Hematopoietic multipotent progenitor cell (in vitro differentiated cells): ENCODE measurements around the gene FAM210B. TPM values are rescaled to one million over a fixed set of nuclear protein-coding genes. Genes with fewer than 3 reads are reported as not detected.
"Not testable (repeated sequence)": the region's sequence is repeated elsewhere in the genome, so short reads cannot be mapped to it uniquely, and the experiment has no call there.

Source experiments
- DNase-seq, 3 donors: peaks; one replicate each; pipeline ENCODE4 v3.0.0-alpha.2; 2011 to 2015; ENCODE audit warnings: low read depth in 2 of 3, low spot score in 2 of 3
- total RNA-seq: library from RNA; depleted of rRNA; stranded (reverse); fragments of >200 nt; gene quantifications from one replicate; pipeline ENCODE4 v1.2.3, GENCODE V29; 2012

FAM210B gene
- total RNA-seq, 1 donor = 27.5 TPM

DNA sequence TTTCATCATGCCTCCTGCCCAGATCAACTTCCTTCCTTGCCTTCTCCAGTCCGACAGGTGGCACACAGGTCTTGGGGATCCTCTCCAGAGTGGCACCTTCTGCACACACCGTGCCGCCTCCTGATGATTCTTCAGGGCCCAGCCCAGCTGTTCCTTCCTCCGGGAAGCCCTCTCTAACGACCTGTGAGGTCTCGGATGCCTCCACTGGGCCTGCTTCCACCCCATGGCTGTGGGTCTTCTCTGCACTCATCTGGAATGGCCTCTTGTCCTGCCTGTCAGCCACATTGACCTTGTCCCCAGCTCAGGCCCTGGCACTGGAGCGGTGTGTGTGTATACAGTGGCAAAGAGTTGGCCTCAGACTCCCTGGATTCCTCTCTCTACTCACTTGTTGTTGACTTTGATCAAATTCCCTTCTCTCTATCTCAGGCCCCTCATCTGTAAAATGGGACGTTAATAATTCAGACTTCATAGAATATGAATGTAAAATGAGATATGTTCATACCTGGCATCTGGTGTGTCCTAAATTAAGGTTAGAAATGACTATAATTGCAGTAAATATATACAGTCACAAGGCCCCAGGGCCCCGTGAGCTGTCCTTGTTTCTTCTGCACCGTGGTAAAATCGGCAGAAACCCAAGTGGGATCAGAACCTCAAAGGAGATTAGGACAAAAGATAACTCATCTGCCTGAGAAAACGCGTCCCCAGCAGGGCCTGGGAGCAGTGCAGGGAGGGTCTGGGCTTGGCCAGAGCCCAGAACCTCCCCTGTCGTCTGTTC lies 1.5 kb downstream of the FAM210B start:
- DNase-seq = no peak

DNA sequence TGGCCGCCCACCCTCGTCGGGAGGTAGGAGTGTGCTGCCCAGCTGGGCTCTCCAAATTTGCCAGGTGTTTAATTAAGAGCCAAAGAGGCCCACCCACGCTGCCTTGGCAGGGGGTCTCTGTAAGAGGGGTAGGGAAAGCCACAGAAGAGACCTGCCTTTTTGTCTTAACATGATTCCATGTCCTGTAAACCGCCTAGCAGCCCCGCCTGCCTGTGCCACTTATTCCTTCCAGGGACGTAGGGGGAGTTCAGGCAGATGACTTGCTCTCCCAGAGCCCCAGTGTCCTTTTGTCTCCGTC lies 2.1 kb downstream of the FAM210B start:
- no peak for DNase-seq

DNA sequence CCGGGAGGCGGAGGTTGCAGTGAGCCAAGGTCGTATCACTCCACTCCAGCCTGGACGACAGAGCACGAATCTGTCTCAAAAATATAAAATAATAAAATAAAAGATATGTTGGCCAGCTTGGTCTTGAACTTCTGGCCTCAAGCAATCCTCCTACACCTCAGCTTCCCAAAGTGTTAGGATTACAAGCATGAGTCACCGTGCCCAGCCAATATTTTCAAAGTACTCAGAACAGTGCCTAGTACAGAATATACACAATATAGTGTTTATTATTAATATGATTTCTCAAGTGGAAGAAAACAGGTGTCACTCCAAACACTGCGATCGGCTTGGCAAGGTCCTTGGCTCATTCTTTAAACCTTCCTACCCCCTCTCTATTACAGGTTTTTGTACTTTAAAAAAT lies 3.1 kb downstream of the FAM210B start:
- no peak for DNase-seq

DNA sequence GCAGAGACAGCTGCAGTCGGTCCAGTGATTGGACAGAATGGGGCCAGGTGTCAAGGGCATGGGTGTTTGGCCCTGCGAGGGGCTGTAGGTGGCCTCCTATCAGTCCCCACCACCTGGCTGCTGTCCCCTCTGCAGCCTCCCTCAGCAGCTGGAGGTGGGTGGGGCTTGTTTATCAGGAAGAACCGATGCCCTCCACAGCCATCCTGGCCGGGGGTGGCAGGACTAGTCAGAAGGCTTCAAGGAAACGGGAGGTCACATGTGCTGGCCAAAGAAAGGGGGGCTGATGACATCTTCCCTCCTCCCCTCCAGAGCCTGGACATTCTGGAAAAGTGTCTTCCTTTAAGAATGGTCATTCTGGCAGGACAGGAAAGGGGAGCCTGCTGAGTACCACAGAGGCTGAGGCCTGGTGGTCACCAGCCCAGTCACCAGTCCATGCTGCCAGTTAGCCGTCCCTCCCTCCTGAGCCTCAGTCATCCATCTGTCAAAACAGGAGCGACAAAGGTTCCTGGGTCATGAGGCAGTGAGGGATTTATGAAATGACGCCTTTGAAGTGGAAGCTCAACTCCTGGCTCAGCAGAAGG lies 4.1 kb downstream of the FAM210B start:
- DNase-seq = peak in 2 of 3 donors; percentile 70 to 87

DNA sequence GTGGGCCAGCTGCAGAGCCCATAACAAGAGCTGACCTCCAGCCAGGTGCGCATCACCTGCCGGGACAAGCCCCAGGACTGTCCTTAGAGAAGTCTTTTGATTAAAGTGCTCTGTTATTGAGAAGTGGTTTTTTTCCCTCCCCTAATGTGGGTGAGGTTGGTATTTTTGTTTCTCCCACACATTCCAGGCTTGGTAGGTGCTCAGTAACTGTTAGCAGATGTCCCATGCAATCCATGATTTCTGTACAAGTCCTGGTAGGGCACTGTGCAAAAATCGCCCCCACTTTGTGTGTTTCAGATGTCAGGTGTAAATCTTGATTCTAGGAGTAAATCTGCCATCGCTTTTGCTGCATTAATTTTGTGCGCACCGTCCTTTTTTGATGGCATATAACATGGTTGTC lies 4.7 kb downstream of the FAM210B start:
- DNase-seq = no peak

DNA sequence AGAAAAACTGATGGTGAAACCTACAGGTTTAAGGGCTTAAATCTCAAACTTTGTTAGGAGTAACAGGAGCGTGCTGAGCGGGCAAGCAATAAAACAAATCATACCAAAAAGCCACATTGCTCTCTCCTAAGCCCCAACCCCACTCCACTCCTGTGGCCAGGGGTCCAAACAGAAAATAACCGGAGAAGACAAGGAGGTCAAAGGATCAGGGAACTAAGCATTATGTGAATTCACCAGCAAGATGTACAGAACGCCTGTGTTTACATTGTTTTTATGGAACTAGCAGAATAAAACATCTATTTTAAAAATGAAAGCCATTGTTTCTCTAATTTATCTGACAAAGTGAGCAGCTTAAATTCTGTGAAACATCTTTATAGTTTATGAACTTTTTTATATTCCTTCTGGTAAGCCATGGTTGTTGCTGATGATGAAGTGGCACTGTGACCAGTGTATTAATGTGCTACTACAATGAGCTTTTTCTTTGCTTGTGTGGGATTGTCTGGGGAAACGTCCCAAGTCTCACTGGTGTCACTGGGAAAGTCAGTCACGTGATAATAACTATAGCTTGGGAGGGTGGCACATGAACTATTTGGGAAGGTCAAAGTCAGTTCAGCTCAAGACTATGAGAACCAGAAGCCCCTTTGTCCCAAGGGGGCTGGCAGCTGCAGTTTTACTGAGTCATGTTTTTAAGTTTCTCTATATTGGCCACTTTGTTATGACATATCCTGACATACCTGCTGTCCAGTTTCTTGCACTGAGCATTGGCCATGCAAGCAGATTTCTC lies 9.8 kb downstream of the FAM210B start:
- DNase-seq = no peak

DNA sequence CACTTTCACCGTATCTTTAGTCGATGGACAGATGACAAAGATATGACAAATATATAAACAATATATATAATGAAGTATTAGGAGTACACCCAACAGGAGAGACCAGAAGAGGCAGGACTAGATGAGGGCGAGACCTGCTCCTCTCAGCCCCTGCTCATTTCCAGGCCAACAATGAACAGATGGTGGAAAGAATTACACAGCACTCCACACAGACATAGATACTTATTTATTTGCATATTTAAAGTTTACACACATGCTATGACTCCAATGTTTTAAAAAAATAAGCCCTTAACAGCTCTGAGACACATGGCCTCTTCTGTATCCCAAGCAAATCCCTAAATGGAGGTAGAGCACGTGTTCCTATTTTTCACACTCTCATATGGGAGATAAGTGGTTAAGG lies 10.4 kb downstream of the FAM210B start:
- no peak for DNase-seq

DNA sequence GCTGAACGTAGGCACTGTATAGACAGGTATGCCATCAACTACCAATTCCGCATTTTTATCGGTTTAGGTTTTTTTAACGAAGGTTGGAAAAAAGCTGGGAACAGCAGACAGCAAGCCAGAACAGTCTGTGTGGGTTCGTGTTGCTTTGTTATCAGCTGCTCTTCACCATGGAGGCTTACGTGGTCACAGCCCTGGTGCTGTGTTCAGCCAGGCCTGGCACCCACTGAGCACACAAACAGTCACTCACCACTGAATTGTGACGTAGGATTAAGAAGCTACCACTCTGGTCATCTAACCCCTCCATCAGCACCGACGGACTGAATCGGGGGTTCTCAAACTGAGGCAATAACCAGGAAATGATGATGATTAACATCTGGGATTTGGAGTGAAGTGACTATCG lies 13.2 kb downstream of the FAM210B start:
- DNase-seq = no peak

DNA sequence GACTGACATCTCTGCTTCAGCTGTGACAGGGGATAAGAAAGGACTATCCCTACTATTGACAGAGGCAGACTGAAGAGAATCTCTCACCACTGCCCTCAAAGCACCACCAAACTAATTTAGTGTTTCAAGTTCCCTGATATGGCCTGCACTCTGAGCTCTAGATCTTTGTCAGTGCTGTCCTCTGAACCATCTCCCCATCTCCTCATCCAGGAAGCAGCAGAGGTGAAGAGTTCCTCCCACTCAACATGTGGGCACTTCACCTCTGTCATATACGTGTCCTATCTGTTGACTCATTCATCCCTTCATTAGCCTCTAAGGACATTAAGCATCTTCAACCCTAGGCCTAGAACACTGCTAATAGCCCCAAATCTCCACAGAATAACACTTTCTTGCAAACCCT lies 14.1 kb downstream of the FAM210B start:
- DNase-seq = no peak

DNA sequence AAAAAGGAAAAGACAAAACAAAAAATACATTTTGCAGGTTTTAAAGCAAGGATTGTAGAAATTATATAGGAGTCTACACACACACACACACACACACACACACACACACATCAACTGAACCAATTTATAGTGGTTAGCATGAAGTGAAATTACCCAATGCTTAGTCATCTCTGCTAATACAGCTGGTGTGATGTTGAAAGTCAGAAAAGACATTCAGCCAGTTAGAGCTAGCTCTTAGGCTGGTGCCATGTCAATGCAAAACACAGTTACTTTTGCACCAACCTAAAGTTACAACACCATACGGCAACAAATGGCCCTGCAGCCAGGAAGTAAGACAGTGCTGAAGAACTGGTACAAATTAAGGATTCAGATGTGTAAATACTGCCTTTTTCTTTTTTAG lies 15.2 kb downstream of the FAM210B start:
- DNase-seq = peak in 2 of 3 donors; percentile 66 to 90

DNA sequence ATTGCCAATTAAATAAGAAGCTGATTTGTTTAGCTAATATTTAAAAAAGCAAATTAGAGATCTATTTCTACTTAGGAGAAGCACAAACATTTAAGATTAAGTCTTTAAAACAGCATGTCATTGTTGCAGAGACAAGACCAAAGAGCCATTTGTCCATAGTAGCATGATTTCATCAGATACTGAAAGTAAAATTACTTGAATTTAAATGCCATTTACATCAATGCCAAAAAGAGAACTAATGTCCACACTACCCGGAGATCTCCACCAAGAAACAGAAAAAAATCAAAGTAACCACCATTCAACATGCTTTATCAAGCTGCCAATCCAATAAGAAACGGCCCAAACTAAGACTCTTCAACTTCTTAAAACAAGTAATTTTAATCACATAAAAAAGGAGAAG lies 17.6 kb downstream of the FAM210B start:
- DNase-seq = peak in 1 of 3 donors; percentile 43

DNA sequence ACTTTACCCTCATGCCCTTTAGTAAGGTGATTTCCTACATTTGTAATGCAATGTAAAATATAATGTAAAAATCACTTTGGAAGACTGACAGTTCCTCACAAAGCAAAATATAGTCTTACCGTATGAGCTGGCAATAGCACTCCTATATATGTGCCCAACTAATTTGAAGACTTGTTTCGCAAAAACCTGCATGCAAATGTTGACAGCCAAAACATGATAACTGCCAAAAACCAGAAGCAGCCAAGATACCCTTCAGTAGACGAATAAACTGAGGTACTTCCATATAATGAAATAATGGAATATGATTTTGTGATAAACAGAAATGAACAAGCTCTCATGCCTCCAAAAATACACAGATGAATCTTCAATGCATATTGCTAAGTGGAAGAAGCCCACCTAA lies 19.6 kb downstream of the FAM210B start:
- DNase-seq = no peak

DNA sequence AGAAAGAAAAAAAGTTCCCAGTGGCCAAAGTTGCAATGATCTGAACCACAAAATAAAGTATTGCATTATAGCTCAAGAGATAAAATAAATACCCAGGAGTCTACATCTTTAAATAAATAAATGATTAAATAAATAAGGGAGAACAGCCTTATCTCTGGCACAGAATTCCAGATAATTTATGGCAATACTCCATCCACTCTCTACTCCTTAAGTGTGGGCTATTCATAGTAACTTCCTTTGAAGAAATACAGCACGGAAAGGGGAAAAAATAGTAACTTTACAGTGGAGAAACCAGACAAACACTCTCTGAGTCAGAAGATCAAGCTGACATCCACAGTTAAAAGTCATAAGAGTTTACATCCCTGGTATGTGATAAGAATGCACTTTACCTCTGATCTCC lies 21.6 kb downstream of the FAM210B start:
- no peak for DNase-seq

DNA sequence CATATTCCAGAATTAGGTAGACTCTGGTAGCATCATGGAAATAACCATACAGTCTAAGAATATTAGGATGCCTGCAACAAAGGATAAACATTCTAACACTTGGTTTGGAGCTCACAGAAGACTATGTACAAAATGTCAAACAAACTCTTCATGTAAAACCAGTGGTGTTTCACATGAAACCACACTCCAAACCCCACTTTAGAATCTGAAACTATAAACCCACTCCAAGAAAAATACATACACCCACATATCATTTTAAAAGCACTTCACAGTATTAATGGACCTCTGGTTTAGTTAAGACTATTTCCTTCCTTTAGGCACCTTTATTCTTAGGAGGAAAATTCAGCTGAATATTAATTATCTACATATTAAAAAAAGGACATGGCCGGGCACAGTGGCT lies 22.7 kb downstream of the FAM210B start:
- no peak for DNase-seq

DNA sequence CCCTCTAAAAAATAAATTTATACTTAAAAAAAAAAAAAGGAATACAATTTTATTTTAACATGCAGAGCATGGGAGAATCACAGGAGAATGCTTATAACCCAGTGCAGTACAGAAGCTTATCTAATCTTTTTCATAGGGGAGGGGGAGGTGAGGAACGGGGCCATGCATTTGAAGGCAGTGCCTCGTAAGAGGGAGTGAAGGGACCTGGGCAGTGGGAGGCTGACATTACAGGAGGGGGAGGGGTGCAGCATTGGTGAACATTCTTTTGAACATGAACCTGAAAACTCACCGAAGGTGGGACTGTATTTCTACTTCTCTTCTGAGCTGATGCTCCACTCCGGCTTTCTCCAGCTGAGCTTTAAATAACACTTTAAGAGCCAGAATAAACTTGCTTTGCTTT lies 23.9 kb downstream of the FAM210B start:
- no peak for DNase-seq

DNA sequence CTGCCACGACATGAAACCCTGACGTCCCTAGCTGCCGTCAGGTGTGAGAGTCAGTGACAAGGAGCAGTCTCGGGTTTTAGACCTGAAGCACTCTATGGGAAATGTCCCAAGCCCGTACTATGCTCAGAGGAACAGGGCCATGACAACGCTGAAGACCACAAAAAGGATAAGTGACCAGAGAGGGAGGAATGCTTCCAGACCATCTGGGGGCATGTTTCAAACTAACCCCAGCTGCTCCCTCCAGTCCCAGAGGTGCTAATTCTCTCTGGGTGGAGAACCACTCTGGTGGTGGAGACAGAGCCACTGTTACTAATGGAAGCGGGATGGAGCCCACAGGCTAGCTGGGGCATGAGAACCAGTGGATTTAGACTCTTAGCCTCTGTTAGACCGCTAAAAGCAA lies 24.6 kb downstream of the FAM210B start:
- DNase-seq = no peak

DNA sequence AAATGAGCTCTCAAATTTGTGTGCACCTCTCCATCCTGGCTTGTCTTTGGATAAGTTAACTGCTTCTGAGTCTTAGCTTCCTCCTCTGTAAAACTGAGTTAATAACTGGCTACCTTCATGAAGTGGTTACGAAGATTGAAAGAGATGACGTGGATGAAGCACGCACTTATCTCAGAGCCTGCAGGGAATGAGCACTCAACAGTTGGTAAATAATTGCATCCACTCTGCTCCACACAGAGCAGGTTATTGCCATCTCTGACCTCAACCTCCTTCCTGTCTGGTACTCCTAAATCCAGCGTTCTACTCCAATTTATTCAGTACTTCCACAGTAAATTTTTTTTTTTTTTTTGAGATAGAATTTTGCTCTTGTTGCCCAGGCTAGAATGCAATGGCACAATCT lies 26.4 kb downstream of the FAM210B start:
- DNase-seq = no peak

DNA sequence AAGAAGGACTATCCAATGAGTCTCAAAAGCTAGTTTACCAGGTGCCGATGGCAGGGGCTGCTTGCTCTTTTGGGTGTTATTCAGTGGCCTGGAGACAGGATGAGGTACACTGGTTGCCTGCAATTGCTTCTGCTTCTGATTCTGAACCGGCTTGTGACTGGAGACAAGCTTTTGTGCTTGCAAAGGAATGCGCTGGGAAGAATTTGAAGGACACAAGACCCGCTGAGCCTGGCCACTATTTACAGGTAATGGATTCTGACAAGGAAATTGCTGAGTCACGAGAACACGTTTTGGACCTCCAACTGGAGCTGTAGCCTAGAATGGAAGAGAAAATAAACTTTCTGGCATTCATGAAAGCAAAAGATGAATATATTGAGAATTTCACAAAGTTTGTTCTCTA lies 27.4 kb downstream of the FAM210B start:
- no peak for DNase-seq

DNA sequence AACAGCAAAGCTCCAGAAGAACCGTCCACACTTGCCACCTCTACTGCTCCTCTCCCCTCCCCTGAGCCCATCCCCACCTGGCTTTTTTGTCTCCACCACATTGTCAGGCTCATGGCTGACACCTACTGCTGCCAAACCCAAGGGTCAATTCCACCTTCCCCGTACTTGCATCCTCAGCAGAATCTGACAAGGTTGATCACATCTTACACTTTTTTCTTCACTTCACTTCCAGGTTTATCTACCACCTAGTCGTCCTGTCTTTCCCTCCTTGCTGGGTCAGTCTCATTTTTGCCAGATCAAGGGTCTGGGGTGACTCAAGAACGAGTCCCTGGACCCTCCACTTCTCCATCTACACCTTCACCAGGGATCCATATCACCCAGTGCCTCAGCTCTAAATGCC lies 30.1 kb downstream of the FAM210B start:
- DNase-seq = no peak

DNA sequence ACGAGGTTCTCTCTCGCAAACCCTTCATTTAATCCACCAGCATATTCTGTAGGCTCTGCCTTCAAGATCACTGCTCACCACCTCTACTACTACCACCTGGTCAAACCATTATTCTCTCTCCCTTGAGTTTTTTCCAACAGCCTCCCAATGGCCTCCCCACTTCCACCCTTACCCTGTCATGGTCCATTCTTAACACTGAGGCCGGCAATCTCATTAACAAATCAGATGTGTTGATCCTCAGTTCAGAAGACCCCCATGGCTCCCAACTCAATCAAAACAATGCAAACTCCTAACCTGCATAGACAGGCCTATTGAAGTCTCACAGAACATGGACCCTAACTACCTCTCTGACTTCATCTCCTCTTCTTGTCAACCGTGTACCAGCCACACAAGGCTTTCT lies 31.0 kb downstream of the FAM210B start:
- DNase-seq = no peak

DNA sequence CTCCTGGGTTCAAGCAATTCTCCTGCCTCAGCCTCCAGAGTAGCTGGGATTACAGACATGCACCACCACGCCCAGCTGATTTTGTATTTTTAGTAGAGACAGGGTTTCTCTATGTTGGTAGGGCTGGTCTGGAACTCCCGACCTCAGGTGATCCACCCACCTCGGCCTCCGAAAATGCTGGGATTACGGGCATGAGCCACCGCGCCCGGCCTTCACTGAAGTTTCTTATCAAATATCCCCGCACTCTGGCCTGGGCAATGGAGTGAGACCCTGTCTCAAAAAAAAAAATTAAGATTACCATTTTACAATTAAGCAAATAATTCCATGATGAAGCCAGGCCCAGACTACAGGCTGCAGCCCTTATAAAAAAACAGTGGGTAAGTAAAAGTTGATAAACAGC lies 31.6 kb downstream of the FAM210B start:
- DNase-seq = not testable (repeated sequence)

DNA sequence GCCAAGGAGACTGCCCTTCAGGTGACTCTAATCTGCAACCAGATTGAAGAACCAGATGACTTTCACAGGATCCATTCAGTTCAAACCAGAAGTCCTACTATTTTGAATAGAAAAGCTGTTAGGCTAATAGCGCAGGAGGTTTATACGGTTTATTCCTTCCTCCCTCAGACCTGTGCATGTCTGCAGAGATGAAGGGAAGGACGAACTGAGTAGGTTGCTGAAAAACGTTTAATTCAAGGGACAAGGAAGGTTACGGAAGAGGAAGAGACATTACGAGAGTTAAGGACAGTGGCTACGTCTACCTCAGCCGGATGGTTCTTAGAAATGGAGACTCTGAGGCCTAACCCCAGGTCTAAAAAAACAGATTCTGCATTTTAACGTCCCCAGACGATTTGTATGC lies 32.3 kb downstream of the FAM210B start:
- no peak for DNase-seq
